Measurements from ENCODE around the gene PSMD10. TPM values are rescaled to one million over a fixed set of nuclear protein-coding genes. Genes with fewer than 3 reads are reported as not detected.

Gene PSMD10
- total and polyA plus RNA-seq, 2 experiments from 2014 or later = 61.2 to 84.4 TPM

DNA sequence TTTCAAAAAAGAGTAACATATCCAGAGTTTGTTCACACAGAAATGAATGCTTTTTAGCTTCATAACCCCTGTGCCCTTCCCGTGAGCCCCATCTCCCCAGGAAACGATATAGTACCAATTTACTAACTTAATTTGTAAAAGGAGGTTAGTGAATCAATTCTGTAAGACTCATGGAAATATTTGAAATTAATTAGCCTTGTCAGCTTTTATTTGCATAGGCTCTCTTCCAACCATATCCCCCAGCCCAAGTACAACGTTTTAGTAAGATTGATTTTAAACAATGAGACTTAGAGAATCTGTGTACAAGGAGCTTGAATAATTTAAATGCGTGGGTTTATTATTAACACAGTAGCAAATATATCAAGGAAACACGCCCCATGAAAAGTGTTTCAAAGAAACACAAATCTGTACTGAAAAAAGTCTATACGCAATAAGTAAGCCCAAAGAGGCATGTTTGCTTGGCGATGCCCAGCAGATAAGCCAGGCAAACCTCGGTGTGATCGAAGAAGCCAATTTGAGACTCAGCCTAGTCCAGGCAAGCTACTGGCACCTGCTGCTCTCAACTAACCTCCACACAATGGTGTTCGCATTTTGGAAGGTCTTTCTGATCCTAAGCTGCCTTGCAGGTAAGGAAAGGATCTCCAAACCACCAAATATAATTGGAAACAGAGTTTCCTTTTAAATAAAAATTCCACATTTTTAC, 46.6 kb downstream of the PSMD10 start, which contains the start of gene VSIG1:
VSIG1 (plus strand) TSS at position 512 of the 703 bp plus-strand sequence; CDS start at position 578, 66 bp downstream.
- DNase-seq (ENCODE audit: low spot score) = no peak

GRCh38 chrX:108036298-108036973, 54.9 kb downstream of the PSMD10 start:
- H2AFZ ChIP-seq = no peak overlapping the region
- WGBS (ENCODE audit: low lambda C conversion rate, missing lambda C conversion rate) = 47% methylated on average over 4 of the region's 4 CpGs
- TF ChIP-seq EZH2phosphoT487 (IDR thresholded peaks at IDR 0.05; ENCODE audit: low read depth, severe bottlenecking, unreplicated experiment) = no peak
- no peak for TF ChIP-seq CTCF (IDR thresholded peaks at IDR 0.05; ENCODE audit: poor library complexity)

More for the DNA sequence above, 46.6 kb downstream of the PSMD10 start, which contains the start of gene VSIG1:
- Histone ChIP-seq H2AFZ (no peak within 1 kb of the TSS), H3K27ac (peak within 1 kb of the TSS; percentile 21), H3K36me3 (replicated peaks; ENCODE audit: insufficient read depth, low read depth) (no peaks in the 10 kb centered on the region), H3K27me3 (no peaks in the 10 kb centered on the region), H3K4me1 (ENCODE audit: insufficient read depth) (no peaks in the 10 kb centered on the region), H4K20me1 (ENCODE audit: insufficient read depth, poor library complexity, severe bottlenecking) (no peaks in the 10 kb centered on the region), H3K79me2 (no peaks in the 10 kb centered on the region), H3K9me3 (ENCODE audit: low read depth) (no peaks in the 10 kb centered on the region), H3K9me2 (replicated peaks; ENCODE audit: insufficient read depth) (no peaks in the 10 kb centered on the region), H3K4me3 (no peak within 1 kb of the TSS), H3K4me2 (peak within 1 kb of the TSS; percentile 17)
- TF ChIP-seq CTCF (IDR thresholded peaks at IDR 0.05; ENCODE audit: poor library complexity) (no peak), EZH2phosphoT487 (IDR thresholded peaks at IDR 0.05; ENCODE audit: low read depth, severe bottlenecking, unreplicated experiment) (no peak)
- WGBS (ENCODE audit: low lambda C conversion rate, missing lambda C conversion rate) = 59% methylated on average over 10 of the region's 10 CpGs

GRCh38 chrX:108034725-108035124, 56.6 kb downstream of the PSMD10 start:
- TF ChIP-seq CTCF (IDR thresholded peaks at IDR 0.05; ENCODE audit: poor library complexity) = no peak
- no peak for TF ChIP-seq EZH2phosphoT487 (IDR thresholded peaks at IDR 0.05; ENCODE audit: low read depth, severe bottlenecking, unreplicated experiment)
- TF ChIP-seq EZH2 (IDR thresholded peaks at IDR 0.05; ENCODE audit: borderline replicate concordance) = no peak
- H3K27ac ChIP-seq = peak overlapping the region; percentile 97
- no peaks in the 10 kb centered on the region for H3K79me2 ChIP-seq
- no peak overlapping the region for H2AFZ ChIP-seq
- H3K36me3 ChIP-seq (replicated peaks; ENCODE audit: insufficient read depth, low read depth) = no peaks in the 10 kb centered on the region
- no peak overlapping the region for H3K4me3 ChIP-seq
- H3K27me3 ChIP-seq = no peaks in the 10 kb centered on the region
- H3K9me2 ChIP-seq (replicated peaks; ENCODE audit: insufficient read depth) = no peaks in the 10 kb centered on the region
- no peak overlapping the region for H3K4me2 ChIP-seq
- no peaks in the 10 kb centered on the region for H3K4me1 ChIP-seq (ENCODE audit: insufficient read depth)
- no peaks in the 10 kb centered on the region for H4K20me1 ChIP-seq (ENCODE audit: insufficient read depth, poor library complexity, severe bottlenecking)
- no peak for DNase-seq (ENCODE audit: low spot score)
- H3K9me3 ChIP-seq (ENCODE audit: low read depth) = no peaks in the 10 kb centered on the region
- WGBS (ENCODE audit: low lambda C conversion rate, missing lambda C conversion rate) = 77% methylated on average over 3 of the region's 3 CpGs

More at GRCh38 chrX:108036298-108036973, 54.9 kb downstream of the PSMD10 start:
- DNase-seq (ENCODE audit: low spot score) = peak; percentile 64
- Histone ChIP-seq H3K27ac (peak overlapping the region; percentile 97), H3K9me3 (ENCODE audit: low read depth) (no peaks in the 10 kb centered on the region), H4K20me1 (ENCODE audit: insufficient read depth, poor library complexity, severe bottlenecking) (no peaks in the 10 kb centered on the region), H3K36me3 (replicated peaks; ENCODE audit: insufficient read depth, low read depth) (no peaks in the 10 kb centered on the region), H3K4me2 (no peak overlapping the region), H3K4me3 (no peak overlapping the region), H3K4me1 (ENCODE audit: insufficient read depth) (no peaks in the 10 kb centered on the region), H3K27me3 (no peaks in the 10 kb centered on the region), H3K9me2 (replicated peaks; ENCODE audit: insufficient read depth) (no peaks in the 10 kb centered on the region), H3K79me2 (no peaks in the 10 kb centered on the region)

Other genes starting within 250 kb of the PSMD10 start
- gene TEX13B, start 109.2 kb downstream of the PSMD10 start, total RNA-seq = not detected in 2 replicates
- gene TEX13B, start 109.2 kb downstream of the PSMD10 start, polyA plus RNA-seq = not detected in 2 replicates
- gene VSIG1, start 46.5 kb downstream of the PSMD10 start, total RNA-seq = 12.8 and 22.5 TPM in 2 replicates
- gene VSIG1, start 46.5 kb downstream of the PSMD10 start, polyA plus RNA-seq = 2.9 and 5.2 TPM in 2 replicates
- 15.7 and 18.0 TPM in 2 replicates for gene ATG4A, start 236 bp upstream of the PSMD10 start, total RNA-seq
- gene ATG4A, start 236 bp upstream of the PSMD10 start, polyA plus RNA-seq = 8.8 and 13.5 TPM in 2 replicates

All from hepatocyte (in vitro differentiated cells).